Inferior parietal cortex (tissue), 1 donor: ENCODE data around the gene GSTO1.

Source experiments
- DNase-seq: peaks from one replicate; pipeline ENCODE4 v3.0.0-alpha.2; 2016; ENCODE audit errors: extremely low spot score

Gene GSTO1

DNA sequence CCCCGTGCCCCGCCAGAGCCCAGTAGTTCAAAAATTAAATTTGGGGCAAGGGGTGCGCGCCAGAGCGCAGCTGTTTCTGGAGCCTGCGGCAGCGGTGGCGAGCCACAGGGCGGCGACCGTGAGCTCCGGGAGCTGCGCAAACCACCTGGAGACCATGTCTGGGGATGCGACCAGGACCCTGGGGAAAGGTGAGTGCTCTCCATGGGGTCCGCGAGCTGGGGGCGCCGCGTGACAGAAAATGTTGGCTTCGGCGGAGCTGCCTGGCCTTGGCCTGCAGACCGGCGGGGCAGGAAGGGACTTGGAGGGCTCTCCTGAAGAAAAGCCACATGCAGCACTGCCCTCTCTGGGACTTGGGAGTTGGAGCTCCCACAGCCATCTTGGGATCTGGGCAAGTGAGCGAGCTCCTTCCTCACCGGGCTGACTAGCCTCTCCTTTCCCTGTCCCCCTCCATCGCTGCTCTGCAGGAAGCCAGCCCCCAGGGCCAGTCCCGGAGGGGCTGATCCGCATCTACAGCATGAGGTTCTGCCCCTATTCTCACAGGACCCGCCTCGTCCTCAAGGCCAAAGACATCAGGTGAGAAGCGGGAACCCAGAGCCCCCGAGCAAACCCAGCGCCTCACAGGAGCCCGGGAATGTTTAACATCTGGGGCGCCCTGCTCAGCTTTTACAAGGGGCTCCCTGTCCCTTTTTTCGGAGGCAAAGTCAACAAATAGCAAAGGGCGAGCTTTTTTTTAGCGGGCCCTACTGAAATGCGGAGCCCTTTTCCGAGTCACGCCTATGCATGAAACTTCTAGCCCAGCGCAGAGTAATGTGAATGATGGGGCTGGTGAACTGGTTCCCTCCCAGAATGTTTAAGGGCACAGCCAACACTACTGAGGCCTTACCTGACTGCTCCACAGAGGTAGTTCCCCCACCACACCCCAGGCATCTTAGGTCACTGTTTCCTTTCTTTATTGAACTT, 20.4 kb downstream of the GSTO1 start:
- peak; percentile 64 for DNase-seq

GRCh38 chr10:104276192-104276591, 21.5 kb downstream of the GSTO1 start:
- no peak for DNase-seq

DNA sequence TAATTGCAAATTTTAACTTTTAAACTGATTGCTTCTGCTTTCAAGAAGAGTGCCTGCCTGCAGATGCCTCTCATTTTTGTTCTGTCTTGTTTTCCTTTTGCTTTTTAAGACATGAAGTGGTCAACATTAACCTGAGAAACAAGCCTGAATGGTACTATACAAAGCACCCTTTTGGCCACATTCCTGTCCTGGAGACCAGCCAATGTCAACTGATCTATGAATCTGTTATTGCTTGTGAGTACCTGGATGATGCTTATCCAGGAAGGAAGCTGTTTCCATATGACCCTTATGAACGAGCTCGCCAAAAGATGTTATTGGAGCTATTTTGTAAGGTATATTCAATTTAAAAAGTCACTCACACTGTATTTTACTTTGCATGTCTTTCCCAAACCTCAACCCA, 23.1 kb downstream of the GSTO1 start:
- no peak for DNase-seq

GRCh38 chr10:104279550-104280259, 25.0 kb downstream of the GSTO1 start:
- DNase-seq, result no peak

DNA sequence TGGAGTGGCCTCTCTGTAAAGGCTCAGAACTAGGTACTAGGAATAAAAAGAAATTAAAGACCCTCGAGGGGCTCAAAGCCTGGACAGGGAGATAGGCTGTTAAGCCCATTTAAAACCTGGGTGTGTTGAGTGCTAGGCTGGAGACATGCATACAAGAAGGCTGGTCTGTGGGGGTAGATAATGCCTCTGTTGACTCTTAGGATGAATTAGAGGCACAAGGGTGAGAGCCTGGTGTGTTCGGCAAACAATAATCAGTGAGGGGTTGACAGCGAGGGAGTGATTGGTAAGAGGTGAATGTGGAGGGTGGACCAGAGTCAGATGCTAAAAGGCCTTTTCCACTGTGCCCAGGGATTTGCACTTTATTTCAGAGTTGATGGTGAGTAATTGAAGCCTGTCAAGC, 27.0 kb downstream of the GSTO1 start:
- no peak for DNase-seq

DNA sequence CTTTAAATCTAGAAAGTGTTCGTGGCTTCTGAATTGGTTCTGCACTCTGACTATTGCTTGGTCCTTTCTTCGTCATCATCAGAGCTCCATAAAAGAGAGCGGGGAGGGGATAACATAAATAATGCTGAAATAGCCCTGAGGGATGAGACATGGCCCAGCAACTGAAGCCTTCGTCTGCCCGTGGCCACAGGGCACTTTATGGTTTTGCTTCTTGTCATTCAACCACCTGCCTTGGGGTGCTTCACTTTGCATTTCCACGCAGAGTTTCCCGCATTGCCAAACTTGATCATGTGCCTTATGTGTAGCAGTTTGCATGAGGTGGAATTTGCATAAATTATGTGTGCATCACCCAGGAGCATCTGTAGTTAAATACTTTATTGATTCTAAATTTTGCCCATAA, 30.2 kb downstream of the GSTO1 start:
- no peak for DNase-seq

GRCh38 chr10:104286939-104287338, 32.2 kb downstream of the GSTO1 start:
- no peak for DNase-seq

DNA sequence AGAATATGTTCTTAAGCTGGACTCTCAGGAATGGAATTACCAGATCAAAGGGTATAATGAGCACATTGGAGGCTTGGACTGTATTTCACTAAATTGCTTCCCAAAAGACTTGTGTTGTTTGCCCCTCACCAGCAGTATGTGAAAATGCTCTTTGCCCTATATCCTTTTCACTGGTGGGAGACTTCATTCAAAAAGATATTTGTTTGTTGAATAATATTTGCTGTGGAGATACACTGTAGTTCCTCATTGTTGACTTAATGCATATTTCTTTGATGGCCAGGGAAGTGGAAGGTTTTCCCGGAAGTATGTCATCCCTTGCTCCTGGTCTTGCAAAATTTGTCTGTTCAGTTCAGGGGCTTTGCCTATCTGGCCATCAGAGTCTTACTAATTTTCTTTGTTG, 33.7 kb downstream of the GSTO1 start:
- DNase-seq, result no peak

DNA sequence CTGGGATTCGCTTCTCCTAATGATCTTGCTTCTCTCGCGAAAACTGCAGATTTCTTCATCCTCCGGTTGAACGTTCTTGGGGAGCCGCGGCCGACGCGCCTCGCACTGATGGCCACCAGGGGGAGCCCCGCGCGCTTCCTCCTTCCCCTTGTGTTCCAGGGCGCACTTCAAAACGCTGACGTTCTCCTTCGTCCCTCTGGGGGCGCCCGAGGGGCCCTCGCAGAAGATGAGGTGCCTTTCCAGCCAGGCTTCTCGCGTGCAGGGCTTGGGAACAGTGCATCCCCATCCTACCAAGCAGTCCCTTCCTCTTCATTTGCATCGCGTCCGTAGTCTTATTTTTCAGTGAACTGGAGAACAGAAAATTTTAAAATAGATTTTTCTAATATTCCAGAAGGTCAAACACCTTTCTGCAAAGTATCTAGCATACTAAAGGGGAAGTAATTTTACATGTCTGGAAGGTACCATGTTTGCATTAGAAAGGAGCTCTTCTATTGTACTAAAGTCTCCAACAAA, 36.8 kb downstream of the GSTO1 start:
- DNase-seq, result peak; percentile 91

GRCh38 chr10:104293011-104293410, 38.3 kb downstream of the GSTO1 start:
- no peak for DNase-seq

DNA sequence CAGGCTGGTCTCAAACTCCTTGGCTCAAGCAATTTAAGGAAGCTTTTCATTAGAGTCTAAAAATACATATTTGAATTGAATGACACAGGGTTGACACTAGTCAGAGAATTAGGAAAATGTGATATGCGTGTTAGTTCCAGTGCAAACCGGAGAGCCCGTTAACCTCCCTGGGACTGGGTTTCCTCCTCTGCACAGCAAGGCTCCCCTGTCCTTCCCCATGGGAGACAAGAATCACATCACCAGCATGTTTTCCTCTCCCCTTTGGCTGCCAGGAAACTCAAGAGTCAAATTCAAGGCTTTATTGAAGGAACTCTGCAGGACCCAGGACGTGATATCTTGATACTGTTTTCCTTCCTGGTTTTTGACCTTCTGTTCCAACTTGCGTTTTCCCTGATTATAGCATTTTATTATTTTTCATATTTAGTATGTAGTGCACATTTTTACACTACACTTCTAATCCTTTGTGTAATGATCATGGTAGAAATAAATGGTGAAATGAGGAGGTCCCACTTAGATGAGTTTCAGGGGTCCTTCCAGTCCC, 39.2 kb downstream of the GSTO1 start:
- DNase-seq, result no peak

GRCh38 chr10:104296687-104297436, 42.2 kb downstream of the GSTO1 start:
- DNase-seq, result no peak

- no peak for DNase-seq
Observed at GRCh38 chr10:104297697-104298660, 43.3 kb downstream of the GSTO1 start.

DNA sequence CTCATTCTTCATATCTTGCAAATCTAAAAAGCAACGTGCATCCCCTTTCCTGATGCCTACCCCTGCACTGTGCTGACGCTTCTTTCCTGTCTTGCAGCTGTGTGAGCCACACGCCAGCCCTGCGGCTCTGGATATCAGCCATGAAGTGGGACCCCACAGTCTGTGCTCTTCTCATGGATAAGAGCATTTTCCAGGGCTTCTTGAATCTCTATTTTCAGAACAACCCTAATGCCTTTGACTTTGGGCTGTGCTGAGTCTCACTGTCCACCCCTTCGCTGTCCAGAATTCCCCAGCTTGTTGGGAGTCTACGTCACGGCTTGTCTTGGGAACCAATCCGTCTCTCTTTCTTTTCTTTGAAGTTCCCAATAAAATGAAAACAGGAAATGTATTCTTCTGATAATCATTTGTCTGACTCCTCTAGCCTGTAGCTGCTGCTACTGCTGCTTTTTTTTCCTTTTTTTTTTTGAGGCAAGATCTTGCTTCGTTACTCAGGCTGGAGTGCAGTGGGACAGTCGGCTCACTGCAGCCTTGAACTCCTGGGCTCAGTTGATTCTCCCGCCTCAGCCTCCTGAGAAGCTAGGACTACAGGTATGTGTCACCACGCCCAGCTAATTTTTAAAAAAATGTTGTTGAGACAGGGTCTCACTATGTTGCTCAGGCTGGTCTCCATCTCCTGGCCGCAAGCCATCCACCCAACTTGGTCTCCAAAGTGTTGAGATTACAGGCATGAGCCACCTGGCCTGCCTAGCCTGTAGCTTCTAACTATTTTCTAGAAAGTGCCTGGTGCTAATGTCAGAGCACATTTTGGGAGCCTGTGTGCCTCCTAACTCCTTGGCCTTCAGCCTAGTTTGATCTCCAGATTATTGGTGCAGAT, 44.6 kb downstream of the GSTO1 start:
- no peak for DNase-seq

DNA sequence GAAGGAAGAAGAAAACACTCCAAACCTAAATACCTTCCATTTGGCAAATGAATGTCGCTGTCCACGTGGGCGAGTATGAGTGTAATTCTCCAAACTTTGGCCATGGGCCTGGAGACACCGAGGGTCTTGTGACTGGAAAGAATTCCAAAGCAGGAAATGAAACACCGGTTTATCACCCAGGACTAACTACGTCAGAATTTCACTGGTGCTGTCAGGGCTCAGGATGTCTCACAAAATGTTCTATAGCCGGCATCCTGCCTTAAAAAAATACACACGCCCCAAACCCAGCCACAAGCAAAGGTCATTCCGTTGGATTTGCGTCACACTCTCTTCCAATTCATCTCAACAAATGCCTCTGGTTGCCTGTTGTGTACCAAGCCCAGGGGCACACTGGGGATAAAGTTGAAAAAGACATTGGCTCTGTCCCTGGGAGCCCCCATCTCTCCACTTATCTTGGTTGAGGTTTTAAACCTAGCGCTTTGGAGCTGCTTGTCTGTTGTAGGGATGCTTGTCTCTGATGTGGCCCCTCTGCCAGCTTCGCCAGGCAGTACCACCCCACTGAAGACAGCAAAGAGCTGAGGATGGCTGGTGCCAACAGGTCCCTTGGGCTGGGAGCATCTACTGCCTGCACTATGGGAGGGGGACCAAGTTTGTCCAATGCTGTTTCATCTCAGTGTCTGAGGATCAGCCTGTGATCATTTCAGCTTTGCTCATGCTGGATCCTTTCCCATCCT, 45.5 kb downstream of the GSTO1 start:
- no peak for DNase-seq

GRCh38 chr10:104300736-104301292, 46.1 kb downstream of the GSTO1 start:
- peak; percentile 63 for DNase-seq

GRCh38 chr10:104301907-104302690, 47.4 kb downstream of the GSTO1 start:
- DNase-seq, result no peak
